Vagina (tissue), 2 donors: ENCODE results near the gene HMGB1.

Experiments used
- POLR2AphosphoS5 ChIP-seq, 2 donors: sonication (generic); formaldehyde crosslinking; IDR thresholded peaks; one replicate each; pipeline ENCODE4 v1.9.0; 2017; ENCODE audit warnings: antibody characterized with exemption in 2 of 2, mild to moderate bottlenecking in 2 of 2, low read depth in 1 of 2; ENCODE audit not compliant: insufficient read depth in 1 of 2
- TF ChIP-seq, protein P1 (sequence below), 3 experiments: fragments of 450-650 bp in 2 of 3; fragments of 200-600 bp in 1 of 3; sonication (generic) in 1 of 3; IDR thresholded peaks; one replicate each; pipeline ENCODE4 v1.5.1; 2017 to 2019; ENCODE audit warnings: antibody characterized with exemption in 3 of 3, mild to moderate bottlenecking in 2 of 3, moderate library complexity in 2 of 3

GRCh38 chr13:30438286-30438685 lies 27.4 kb downstream of the HMGB1 start:
- TF ChIP-seq, protein P1, sequence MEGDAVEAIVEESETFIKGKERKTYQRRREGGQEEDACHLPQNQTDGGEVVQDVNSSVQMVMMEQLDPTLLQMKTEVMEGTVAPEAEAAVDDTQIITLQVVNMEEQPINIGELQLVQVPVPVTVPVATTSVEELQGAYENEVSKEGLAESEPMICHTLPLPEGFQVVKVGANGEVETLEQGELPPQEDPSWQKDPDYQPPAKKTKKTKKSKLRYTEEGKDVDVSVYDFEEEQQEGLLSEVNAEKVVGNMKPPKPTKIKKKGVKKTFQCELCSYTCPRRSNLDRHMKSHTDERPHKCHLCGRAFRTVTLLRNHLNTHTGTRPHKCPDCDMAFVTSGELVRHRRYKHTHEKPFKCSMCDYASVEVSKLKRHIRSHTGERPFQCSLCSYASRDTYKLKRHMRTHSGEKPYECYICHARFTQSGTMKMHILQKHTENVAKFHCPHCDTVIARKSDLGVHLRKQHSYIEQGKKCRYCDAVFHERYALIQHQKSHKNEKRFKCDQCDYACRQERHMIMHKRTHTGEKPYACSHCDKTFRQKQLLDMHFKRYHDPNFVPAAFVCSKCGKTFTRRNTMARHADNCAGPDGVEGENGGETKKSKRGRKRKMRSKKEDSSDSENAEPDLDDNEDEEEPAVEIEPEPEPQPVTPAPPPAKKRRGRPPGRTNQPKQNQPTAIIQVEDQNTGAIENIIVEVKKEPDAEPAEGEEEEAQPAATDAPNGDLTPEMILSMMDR (IDR thresholded peaks at IDR 0.05): no peak
- no peak for TF ChIP-seq POLR2AphosphoS5 (IDR thresholded peaks at IDR 0.05; ENCODE audit: insufficient read depth in 1 of 2, low read depth in 1 of 2)
